Gastroesophageal sphincter (tissue), 4 donors: ENCODE data around the gene FRMD3. TPM values are rescaled to one million over a fixed set of nuclear protein-coding genes. Genes with fewer than 3 reads are reported as not detected.

ENCODE experiments used
- ATAC-seq: fragments of 150-250 bp; one replicate; pipeline ENCODE4 v1.9.1; 2016; ENCODE audit warnings: mild to moderate bottlenecking, moderate library complexity
- H3K27ac ChIP-seq, 4 donors: fragments of 200-600 bp; sonication (generic) in 3 of 4; 1 replicate in 3 of 4; 2 replicates in 1 of 4; pipeline ENCODE4 v1.5.1; 2016 to 2019
- H3K27me3 ChIP-seq: fragments of 200-600 bp; sonication (generic); one replicate; pipeline ENCODE4 v1.5.1; 2019
- H3K36me3 ChIP-seq, 2 donors: fragments of 200-600 bp; sonication (generic); one replicate each; pipeline ENCODE4 v1.5.1; 2019; ENCODE audit warnings: control low read depth in 1 of 2
- H3K4me1 ChIP-seq, 3 donors: fragments of 200-600 bp; sonication (generic); 1 replicate in 2 of 3; 2 replicates in 1 of 3; pipeline ENCODE4 v1.5.1; 2016 to 2019; ENCODE audit warnings: control low read depth in 2 of 3
- H3K4me3 ChIP-seq, 2 donors: fragments of 200-600 bp; sonication (generic); one replicate each; pipeline ENCODE4 v1.5.1; 2019; ENCODE audit warnings: mild to moderate bottlenecking in 1 of 2, moderate library complexity in 1 of 2
- H3K9me3 ChIP-seq, 3 donors: fragments of 200-600 bp; sonication (generic); one replicate each; pipeline ENCODE4 v1.5.1; 2017 to 2019; ENCODE audit warnings: control low read depth in 2 of 3
- CTCF ChIP-seq, 4 experiments: fragments of 200-600 bp in 2 of 4; fragments of 450-650 bp in 2 of 4; sonication (generic) in 1 of 4; IDR thresholded peaks; one replicate each; pipeline ENCODE4 v1.5.1; 2017 to 2019; ENCODE audit warnings: antibody characterized with exemption in 4 of 4, mild to moderate bottlenecking in 2 of 4, moderate library complexity in 2 of 4
- EP300 ChIP-seq: sonication (generic); formaldehyde crosslinking; IDR thresholded peaks from one replicate; pipeline ENCODE4 v1.6.1; 2017; ENCODE audit warnings: antibody characterized with exemption, mild to moderate bottlenecking
- POLR2A ChIP-seq, 2 donors: fragments of 450-650 bp; IDR thresholded peaks; one replicate each; pipeline ENCODE4 v1.6.1; 2017; ENCODE audit warnings: antibody characterized with exemption in 2 of 2, mild to moderate bottlenecking in 2 of 2, moderate library complexity in 1 of 2
- POLR2AphosphoS5 ChIP-seq: sonication (generic); formaldehyde crosslinking; IDR thresholded peaks from one replicate; pipeline ENCODE4 v1.6.1; 2017; ENCODE audit warnings: antibody characterized with exemption
- WGBS, 2 donors: methylation state at CpG; one replicate each; pipeline ENCODE4 v1.1.5; 2018; ENCODE audit warnings: low coverage in 1 of 2; 5-methylcytosine and 5-hydroxymethylcytosine counted together
- total RNA-seq, 4 donors: library from RNA; depleted of rRNA; stranded (reverse); fragments of >200 nt; gene quantifications; one replicate each; pipeline ENCODE4 v1.1.0, GENCODE V29; 2016

The FRMD3 gene
- total RNA-seq, 4 donors from 2014 or later = 6.8 to 15.1 (median 11.3) TPM

DNA sequence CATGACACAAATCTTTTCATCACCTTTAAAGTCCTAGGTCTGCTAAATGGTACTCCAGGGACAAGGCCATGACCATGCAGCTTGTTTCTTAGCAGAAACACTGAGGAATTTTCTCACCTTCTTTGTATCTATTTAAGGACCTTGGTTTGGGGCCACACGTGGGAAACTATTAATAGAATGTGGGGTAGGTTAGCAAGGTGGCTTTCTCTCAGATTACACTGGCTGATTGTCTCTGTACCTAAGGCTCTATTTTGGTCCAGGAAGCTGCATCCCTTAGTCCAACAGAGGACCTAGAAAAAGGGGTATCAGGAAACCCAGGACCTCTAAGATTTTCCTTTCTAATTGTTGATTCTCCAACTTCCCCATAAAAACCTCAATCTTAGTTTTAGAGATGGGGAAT, 36.3 kb upstream of the FRMD3 start:
- H3K27ac ChIP-seq = no peak overlapping the region
- TF ChIP-seq CTCF (IDR thresholded peaks at IDR 0.05) (no peak), POLR2A (IDR thresholded peaks at IDR 0.05) (no peak), POLR2AphosphoS5 (no peak), EP300 (no peak)
- H3K9me3 ChIP-seq = peaks cover 0 to 14% (median 0%) of the 10 kb centered on the region in 3 donors
- ATAC-seq = no peak
- H3K4me3 ChIP-seq = no peak overlapping the region
- no peaks in the 10 kb centered on the region for H3K27me3 ChIP-seq
- H3K4me1 ChIP-seq = no peaks in the 10 kb centered on the region
- 80% methylated on average over 1 of the region's 1 CpG; no CpG with 5 or more reads in 1 of the 2 donors for WGBS, 2 donors
- no peaks in the 10 kb centered on the region for H3K36me3 ChIP-seq

DNA sequence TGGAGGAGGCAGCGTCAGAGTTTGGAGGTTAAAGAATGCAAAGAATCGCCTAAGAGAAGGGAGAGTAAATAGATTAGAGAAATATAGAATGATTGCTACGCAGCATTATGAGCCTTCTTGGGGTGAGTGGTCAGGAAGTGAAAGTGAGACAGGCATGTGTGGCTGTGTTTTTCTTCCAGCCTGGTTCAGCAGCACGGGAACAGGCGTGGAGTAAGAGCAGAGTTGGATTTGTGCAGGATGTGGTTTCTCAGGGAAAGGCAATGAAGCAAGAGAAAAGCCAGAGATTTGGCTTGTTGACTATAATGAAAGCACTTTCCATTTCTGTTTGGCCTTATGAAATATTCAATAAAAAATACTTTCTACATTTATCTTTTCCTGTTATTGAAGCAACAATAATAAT, 34.3 kb upstream of the FRMD3 start:
- H3K4me3 ChIP-seq = no peak overlapping the region
- H3K36me3 ChIP-seq = no peaks in the 10 kb centered on the region
- peaks cover 0 to 5% (median 0%) of the 10 kb centered on the region in 3 donors for H3K4me1 ChIP-seq
- H3K27me3 ChIP-seq = no peaks in the 10 kb centered on the region
- TF ChIP-seq CTCF (IDR thresholded peaks at IDR 0.05) = no peak
- no peak for TF ChIP-seq EP300
- TF ChIP-seq POLR2A (IDR thresholded peaks at IDR 0.05) = no peak
- TF ChIP-seq POLR2AphosphoS5 = no peak
- WGBS, 2 donors = 62 to 65% methylated on average over 5 of the region's 5 CpGs
- ATAC-seq = no peak
- no peak overlapping the region for H3K27ac ChIP-seq
- no peaks in the 10 kb centered on the region for H3K9me3 ChIP-seq

DNA sequence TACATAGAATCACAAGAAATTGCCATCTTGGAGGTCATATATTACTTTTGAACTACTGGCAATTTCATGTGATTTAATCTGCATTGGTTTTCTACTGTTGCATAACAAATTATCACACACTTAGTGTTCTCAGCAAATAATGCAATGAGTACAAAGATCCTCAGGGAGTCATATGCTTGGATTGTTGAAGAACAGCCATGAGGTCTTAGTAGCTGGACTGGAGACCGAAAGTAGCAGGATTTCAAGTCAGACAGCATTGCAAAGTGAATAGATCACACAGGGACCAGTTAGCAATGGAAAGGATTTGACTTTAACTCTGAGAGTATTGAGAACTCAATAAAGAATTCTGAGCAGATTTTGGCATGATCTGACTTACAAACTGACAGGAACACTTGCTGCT, 32.2 kb upstream of the FRMD3 start:
- Histone ChIP-seq H3K4me3 (no peak overlapping the region), H3K4me1 (peaks cover 0 to 5% (median 0%) of the 10 kb centered on the region in 3 donors), H3K27ac (no peak overlapping the region), H3K27me3 (no peaks in the 10 kb centered on the region), H3K36me3 (no peaks in the 10 kb centered on the region), H3K9me3 (no peaks in the 10 kb centered on the region)
- TF ChIP-seq POLR2AphosphoS5 = no peak
- TF ChIP-seq POLR2A (IDR thresholded peaks at IDR 0.05) = no peak
- no peak for TF ChIP-seq CTCF (IDR thresholded peaks at IDR 0.05)
- TF ChIP-seq EP300 = no peak
- ATAC-seq = peak; percentile 73
- WGBS, 2 donors = 67% methylated on average over 1 of the region's 1 CpG

GRCh38 chr9:83569326-83569725, 31.1 kb upstream of the FRMD3 start:
- Histone ChIP-seq H3K4me3 (no peak overlapping the region), H3K27me3 (no peaks in the 10 kb centered on the region), H3K9me3 (no peaks in the 10 kb centered on the region), H3K36me3 (no peaks in the 10 kb centered on the region), H3K4me1 (peaks cover 0 to 5% (median 0%) of the 10 kb centered on the region in 3 donors), H3K27ac (no peak overlapping the region)
- no peak for TF ChIP-seq CTCF (IDR thresholded peaks at IDR 0.05)
- TF ChIP-seq POLR2A (IDR thresholded peaks at IDR 0.05) = no peak
- TF ChIP-seq EP300 = no peak
- no peak for TF ChIP-seq POLR2AphosphoS5
- 31 to 50% methylated on average over 2 of the region's 2 CpGs for WGBS, 2 donors
- no peak for ATAC-seq

- H3K27me3 ChIP-seq = no peaks in the 10 kb centered on the region
- peaks cover 0 to 4% (median 0%) of the 10 kb centered on the region in 3 donors for H3K9me3 ChIP-seq
- no peak overlapping the region for H3K4me3 ChIP-seq
- WGBS, 2 donors = 60 to 68% methylated on average over 1 to 2 of the region's 2 CpGs
- H3K4me1 ChIP-seq = no peaks in the 10 kb centered on the region
- no peak for TF ChIP-seq EP300
- no peak overlapping the region for H3K27ac ChIP-seq
- H3K36me3 ChIP-seq = no peaks in the 10 kb centered on the region
- ATAC-seq = no peak
Observed at GRCh38 chr9:83563360-83563759, 25.2 kb upstream of the FRMD3 start.
